ENCODE data around the gene MAEL.

The MAEL gene

DNA sequence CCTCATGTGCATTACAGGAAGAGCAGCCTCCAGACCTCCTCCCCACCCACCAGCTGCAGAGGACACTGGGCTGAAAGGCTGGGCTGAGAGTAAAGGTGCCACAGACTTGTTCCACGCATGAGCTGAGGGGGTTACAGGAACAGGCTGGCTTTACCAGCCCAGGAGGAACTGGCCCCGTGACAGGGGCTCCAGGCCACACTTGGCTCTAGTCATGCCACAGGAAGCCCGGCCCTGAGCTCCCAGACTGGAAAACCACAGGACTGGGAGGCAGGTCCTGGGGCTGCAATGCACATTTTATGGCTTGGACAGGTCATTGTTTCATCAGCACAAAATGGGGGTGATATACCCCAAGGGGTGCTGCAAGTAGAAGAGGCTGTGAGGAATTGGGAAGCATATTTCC lies 65.5 kb downstream of the MAEL start:
- TF ChIP-seq, protein P1, sequence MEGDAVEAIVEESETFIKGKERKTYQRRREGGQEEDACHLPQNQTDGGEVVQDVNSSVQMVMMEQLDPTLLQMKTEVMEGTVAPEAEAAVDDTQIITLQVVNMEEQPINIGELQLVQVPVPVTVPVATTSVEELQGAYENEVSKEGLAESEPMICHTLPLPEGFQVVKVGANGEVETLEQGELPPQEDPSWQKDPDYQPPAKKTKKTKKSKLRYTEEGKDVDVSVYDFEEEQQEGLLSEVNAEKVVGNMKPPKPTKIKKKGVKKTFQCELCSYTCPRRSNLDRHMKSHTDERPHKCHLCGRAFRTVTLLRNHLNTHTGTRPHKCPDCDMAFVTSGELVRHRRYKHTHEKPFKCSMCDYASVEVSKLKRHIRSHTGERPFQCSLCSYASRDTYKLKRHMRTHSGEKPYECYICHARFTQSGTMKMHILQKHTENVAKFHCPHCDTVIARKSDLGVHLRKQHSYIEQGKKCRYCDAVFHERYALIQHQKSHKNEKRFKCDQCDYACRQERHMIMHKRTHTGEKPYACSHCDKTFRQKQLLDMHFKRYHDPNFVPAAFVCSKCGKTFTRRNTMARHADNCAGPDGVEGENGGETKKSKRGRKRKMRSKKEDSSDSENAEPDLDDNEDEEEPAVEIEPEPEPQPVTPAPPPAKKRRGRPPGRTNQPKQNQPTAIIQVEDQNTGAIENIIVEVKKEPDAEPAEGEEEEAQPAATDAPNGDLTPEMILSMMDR (IDR thresholded peaks at IDR 0.05; ENCODE audit: insufficient read depth, low read depth, low read length, missing control alignments), result no peak
- no peak overlapping the region for H3K4me3 ChIP-seq (ENCODE audit: low read length)
- DNase-seq (ENCODE audit: low read depth), result no peak

DNA sequence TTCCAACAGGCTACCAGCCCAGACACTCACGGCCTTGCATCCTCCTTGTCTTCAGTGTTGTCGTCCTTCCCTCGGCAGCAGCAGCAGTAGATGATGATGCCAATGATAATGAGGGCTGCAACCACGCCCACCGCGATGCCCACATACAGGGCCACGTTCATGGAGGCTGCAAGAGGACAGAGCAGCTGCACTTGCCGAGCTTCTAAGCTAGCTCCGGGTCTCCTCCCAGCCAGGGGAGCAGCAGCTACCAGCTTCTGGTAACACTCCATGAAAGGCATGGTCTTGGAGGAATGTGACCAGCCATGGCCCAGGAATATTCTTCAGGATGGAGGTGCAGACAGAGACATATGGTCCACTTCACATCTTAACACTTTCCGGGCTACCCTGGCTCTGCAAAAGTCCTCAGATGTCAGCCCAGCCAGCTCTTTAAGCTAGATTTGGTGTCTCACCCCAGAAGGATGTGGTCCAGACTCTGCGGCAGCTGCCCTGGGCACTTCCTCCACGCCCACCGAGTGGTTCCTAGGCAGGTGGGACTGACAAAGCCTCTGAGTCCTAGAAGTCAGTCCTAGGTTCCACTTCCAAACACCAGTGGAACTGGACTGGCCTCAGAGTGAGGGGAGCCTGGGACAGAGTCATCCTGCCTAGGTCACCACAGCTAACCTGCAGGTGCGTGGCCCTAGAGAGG lies 66.0 kb downstream of the MAEL start:
- TF ChIP-seq, protein P1 (IDR thresholded peaks at IDR 0.05; ENCODE audit: insufficient read depth, low read depth, low read length, missing control alignments), result no peak
- DNase-seq (ENCODE audit: low read depth), result no peak
- H3K4me3 ChIP-seq (ENCODE audit: low read length), result no peak overlapping the region

DNA sequence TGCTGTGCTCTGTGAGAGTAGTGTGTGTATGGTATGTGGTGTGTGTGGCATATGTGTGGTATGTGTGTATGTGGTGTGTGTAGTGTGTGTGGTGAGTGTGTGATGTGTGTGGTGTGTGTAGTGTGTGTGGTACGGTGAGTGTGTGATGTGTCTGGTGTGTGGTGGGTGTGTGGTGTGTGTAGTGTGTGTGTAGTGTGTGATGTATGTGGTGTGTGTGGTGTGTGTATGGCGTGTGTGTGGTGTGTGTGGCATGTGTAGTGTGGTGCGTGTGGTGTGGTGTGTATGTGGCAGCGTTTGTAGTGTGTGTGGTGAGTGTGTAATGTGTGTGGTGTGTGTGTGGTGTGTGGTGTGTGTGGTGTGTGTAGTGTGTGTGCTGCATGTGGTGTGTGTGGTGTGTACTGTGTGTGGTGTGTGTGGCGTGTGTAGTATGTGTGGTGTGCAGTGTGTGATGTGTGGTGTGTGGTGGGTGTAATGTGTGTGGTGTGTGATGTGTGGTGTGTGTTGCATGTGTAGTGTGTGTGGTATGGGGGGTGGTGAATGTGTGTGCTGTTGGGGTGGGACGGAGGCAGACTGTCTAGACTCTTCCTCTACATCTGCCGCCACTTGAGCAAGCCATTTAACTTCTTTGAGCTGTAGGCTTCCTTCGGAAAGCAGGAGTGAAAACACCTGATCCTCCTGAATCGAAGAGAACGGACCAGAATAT lies 67.6 kb downstream of the MAEL start:
- H3K4me3 ChIP-seq (ENCODE audit: low read length), result no peak overlapping the region
- TF ChIP-seq, protein P1 (IDR thresholded peaks at IDR 0.05; ENCODE audit: insufficient read depth, low read depth, low read length, missing control alignments), result no peak
- DNase-seq (ENCODE audit: low read depth), result no peak

DNA sequence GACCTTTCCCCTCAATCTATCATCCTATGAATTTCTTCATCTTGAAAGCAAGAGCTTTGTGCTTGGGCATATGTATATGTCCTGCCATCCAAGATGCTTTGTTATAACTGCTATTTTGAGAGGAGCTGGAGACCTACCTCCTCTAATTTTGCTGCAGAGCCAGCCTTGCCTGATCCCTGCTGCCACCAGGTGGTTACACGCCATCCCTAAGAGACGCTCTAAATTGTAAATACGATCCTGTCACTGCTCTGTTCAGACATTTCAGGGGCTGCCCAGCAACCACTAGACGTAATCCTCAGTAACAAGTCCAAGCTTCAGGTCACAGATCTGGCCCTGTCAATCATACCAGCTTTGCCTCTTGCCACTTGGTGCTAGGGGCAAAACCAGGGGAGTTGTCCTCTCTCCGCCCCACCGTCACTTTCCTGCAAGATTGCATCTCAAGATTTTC lies 68.2 kb downstream of the MAEL start:
- H3K4me3 ChIP-seq (ENCODE audit: low read length), result no peak overlapping the region
- TF ChIP-seq, protein P1 (IDR thresholded peaks at IDR 0.05; ENCODE audit: insufficient read depth, low read depth, low read length, missing control alignments), result peak; percentile 79
- peak; percentile 62 for DNase-seq (ENCODE audit: low read depth)

DNA sequence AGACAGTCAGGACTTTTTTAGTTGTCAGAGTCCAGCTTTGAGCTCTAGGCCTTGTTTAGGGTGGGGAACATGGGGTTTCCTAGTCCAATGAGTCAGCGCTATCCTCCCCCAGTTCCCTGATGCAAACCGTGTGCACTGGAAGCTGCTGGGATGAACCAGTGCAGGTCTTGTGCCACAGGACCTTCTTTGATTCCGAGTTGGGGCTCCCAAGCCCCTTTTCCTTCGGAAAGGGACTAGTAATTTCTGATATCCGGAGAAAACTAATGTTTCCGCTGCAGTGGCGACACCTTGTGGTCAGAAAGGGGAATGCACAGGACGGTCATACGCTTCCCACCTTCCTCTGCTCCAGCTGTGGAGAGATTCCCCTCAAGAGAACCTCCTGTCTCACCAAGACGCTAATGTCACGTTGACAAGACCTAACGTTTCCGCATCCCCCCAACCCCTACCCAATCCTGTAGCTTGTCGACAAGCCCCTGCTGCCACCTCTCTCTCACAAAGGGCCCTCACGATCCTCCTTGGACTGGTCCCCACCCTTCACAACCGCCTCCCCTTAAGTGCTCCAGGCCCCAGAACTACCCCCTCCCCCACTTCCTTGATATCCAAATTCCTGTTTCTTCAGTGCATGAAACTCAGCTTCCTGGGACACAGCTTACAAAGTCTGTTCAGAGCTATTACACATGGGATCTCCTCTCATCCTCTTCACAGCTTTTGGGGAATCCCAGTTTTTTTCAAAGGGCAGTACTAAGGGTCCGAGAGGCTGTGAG lies 70.1 kb downstream of the MAEL start:
- TF ChIP-seq, protein P1 (IDR thresholded peaks at IDR 0.05; ENCODE audit: insufficient read depth, low read depth, low read length, missing control alignments), result peak; percentile 98
- no peak overlapping the region for H3K4me3 ChIP-seq (ENCODE audit: low read length)
- DNase-seq (ENCODE audit: low read depth), result peak; percentile 59

DNA sequence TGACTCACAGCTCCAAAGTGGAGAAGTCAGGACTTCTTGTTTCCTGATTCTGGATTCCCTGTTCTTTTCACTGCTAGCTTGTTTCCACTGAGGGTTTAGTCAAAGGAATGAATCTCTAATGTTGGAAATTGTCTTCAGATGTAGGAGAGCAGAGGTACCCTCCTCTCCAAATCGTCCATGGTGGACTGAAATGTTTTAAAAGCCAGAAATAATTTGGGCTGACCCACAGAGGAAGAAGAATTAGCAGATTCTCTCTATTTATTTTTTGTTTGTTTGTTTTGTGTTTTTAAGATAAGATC lies 70.7 kb downstream of the MAEL start:
- no peak overlapping the region for H3K4me3 ChIP-seq (ENCODE audit: low read length)
- no peak for DNase-seq (ENCODE audit: low read depth)
- TF ChIP-seq, protein P1 (IDR thresholded peaks at IDR 0.05; ENCODE audit: insufficient read depth, low read depth, low read length, missing control alignments), result no peak
